ENCODE measurements around the gene PADI6.

The PADI6 gene

DNA sequence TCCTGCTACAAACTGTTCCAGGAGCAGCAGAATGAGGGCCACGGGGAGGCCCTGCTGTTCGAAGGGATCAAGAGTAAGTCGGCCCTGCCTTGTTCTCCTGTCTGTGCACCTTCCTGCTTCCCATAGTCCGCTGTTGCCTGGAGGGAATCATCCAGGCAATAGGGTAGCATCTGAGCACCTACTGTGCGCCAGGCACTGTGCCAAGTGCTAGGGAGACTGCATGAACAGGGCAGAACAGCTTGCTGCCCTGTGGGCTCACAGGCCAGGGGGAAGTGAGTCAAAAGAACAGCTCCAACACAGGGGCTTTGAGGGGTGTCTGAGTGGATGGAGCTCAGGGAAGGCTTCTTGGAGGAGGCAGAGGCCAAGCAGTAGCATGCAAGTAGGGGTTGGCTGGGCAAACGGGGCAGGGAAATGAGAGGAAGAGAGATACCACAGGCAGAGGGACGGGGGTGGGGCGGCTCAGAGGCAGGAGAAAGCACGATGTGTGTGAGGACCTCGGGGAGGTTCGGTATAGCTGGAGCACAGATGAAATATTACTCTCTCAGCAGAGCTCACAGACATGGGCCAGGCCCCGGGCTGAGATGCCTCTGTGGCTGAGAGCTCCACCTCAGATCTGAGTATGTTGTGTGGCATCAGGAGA is 15.5 kb upstream of the PADI6 start:
- no peak for DNase-seq (ENCODE audit: low read depth)
- TF ChIP-seq, protein P1, sequence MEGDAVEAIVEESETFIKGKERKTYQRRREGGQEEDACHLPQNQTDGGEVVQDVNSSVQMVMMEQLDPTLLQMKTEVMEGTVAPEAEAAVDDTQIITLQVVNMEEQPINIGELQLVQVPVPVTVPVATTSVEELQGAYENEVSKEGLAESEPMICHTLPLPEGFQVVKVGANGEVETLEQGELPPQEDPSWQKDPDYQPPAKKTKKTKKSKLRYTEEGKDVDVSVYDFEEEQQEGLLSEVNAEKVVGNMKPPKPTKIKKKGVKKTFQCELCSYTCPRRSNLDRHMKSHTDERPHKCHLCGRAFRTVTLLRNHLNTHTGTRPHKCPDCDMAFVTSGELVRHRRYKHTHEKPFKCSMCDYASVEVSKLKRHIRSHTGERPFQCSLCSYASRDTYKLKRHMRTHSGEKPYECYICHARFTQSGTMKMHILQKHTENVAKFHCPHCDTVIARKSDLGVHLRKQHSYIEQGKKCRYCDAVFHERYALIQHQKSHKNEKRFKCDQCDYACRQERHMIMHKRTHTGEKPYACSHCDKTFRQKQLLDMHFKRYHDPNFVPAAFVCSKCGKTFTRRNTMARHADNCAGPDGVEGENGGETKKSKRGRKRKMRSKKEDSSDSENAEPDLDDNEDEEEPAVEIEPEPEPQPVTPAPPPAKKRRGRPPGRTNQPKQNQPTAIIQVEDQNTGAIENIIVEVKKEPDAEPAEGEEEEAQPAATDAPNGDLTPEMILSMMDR (IDR thresholded peaks at IDR 0.05; ENCODE audit: insufficient read depth, low read depth, low read length, missing control alignments): no peak

DNA sequence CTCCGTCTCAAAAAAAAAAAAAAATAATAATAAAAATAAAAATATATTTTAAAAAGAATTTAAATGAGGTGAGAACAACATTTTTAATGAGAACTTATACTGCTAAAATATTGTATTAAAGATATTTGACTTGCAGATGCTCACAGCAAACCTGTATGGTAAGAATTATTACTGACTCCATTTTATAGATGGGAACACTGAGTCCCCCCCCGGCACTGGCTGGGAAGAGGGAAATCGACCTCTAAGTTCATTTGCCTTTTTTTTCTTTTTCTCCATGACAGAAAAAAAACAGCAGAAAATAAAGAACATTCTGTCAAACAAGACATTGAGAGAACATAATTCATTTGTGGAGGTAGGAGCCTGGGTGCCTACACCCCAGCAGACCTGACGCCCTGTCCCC is 13.4 kb upstream of the PADI6 start:
- DNase-seq (ENCODE audit: low read depth): no peak
- TF ChIP-seq, protein P1 (IDR thresholded peaks at IDR 0.05; ENCODE audit: insufficient read depth, low read depth, low read length, missing control alignments): no peak
- H3K4me3 ChIP-seq (ENCODE audit: low read length): no peak overlapping the region

More for the DNA sequence above, 15.5 kb upstream of the PADI6 start:
- no peak overlapping the region for H3K4me3 ChIP-seq (ENCODE audit: low read length)

DNA sequence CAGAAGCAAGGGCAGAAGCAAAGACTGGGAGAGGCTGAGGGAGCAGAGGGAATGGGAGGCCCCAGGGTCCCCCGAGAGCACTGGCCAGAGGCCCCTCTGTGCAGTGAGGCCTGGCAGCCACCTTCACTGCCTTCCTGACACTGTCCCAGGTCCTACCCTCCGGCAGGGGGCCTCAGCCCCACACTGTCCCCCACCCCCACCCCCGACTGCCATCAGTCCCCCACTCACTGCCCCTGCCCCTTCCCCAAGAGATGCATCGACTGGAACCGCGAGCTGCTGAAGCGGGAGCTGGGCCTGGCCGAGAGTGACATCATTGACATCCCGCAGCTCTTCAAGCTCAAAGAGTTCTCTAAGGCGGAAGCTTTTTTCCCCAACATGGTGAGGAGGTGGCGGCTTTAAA is 13.0 kb upstream of the PADI6 start:
- DNase-seq (ENCODE audit: low read depth): no peak
- H3K4me3 ChIP-seq (ENCODE audit: low read length): no peak overlapping the region
- TF ChIP-seq, protein P1 (IDR thresholded peaks at IDR 0.05; ENCODE audit: insufficient read depth, low read depth, low read length, missing control alignments): no peak

DNA sequence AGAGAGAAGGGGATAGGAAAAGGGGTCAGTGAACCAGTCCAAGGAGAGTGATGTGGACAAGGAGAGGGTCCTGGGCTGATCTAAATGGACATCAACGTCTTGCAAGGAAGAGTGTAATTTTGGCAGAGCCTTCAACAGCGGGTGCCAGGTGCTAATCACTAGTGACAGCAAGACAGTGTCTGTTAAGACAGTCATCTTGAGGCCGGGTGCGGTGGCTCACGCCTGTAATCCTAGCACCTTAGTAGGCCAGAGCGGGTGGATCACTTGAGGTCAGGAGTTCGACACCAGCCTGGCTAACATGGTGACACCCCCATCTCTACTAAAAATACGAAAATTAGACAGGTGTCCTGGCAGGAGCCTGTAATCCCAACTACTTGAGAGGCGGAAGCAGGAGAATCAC is 12.2 kb upstream of the PADI6 start:
- TF ChIP-seq, protein P1 (IDR thresholded peaks at IDR 0.05; ENCODE audit: insufficient read depth, low read depth, low read length, missing control alignments): no peak
- no peak overlapping the region for H3K4me3 ChIP-seq (ENCODE audit: low read length)
- no peak for DNase-seq (ENCODE audit: low read depth)

DNA sequence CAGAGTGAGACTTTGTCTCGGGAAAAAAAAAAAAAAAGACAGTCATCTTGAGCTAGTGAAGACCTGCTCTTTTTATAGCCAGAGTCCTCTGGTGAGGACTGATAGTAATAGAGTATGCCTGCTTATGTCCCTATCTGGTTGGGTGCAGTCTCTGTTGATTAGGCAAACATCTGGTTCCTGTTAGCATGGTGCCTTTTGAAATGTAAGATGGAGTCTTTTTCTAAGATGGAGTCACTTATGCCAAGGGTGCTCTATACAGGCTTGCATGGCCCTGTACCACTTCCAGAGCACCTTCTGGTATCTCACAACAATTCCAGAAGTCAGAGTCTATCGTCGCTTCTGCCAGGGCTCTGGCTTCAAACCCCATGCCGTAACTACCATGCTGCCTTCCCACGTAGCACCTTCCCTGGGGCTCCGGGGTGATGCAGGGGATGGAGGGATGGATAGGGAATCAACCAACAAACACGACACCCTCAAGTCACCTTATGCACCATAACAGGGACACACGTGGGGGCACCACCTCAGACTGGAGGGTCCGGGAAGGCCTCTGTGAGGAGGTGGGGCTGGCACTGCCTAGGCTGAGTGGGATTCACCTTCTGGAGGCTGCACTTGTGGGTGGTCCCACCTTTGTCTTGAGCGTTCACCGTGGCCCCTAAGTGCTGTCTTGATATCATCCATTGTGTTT is 11.6 kb upstream of the PADI6 start:
- TF ChIP-seq, protein P1 (IDR thresholded peaks at IDR 0.05; ENCODE audit: insufficient read depth, low read depth, low read length, missing control alignments): no peak
- no peak for DNase-seq (ENCODE audit: low read depth)

DNA sequence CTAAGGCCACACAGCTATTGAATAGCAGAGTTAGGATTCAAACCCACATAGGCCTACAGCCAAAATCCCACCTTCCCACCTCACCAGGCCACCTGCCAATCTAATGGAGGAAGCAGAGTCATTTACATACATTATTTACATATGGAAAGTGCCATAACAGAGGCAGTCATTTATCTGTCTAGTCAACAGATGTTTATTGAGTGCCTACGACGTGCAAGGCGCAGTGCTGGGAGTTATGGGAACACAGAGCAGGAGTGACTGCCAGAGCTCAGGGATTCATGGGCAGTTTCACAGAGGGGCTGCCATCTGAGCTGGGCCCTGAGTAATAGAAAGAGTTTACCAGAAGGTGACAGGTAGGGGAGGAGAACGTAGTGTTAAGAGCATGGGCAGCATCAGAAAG is 10.3 kb upstream of the PADI6 start:
- H3K4me3 ChIP-seq (ENCODE audit: low read length): no peak overlapping the region
- TF ChIP-seq, protein P1 (IDR thresholded peaks at IDR 0.05; ENCODE audit: insufficient read depth, low read depth, low read length, missing control alignments): no peak
- no peak for DNase-seq (ENCODE audit: low read depth)

More for the DNA sequence above, 11.6 kb upstream of the PADI6 start:
- H3K4me3 ChIP-seq (ENCODE audit: low read length): no peak overlapping the region

DNA sequence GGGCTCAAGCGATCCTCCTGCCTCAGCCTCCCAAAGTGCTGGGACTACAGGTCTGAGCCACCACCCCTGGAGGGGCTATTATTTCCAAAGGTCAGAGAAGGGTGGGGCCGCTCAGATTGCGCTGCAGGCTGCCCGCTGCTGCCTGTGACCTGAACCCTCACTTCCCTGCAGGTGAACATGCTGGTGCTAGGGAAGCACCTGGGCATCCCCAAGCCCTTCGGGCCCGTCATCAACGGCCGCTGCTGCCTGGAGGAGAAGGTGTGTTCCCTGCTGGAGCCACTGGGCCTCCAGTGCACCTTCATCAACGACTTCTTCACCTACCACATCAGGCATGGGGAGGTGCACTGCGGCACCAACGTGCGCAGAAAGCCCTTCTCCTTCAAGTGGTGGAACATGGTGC is 8.6 kb upstream of the PADI6 start:
- DNase-seq (ENCODE audit: low read depth): no peak
- TF ChIP-seq, protein P1 (IDR thresholded peaks at IDR 0.05; ENCODE audit: insufficient read depth, low read depth, low read length, missing control alignments): no peak
- H3K4me3 ChIP-seq (ENCODE audit: low read length): no peak overlapping the region
